Hepatocyte (in vitro differentiated cells): ENCODE measurements around the gene ITGA8.

ENCODE experiments used
- EZH2 ChIP-seq: fragments of 200-600 bp; sonication (generic); IDR thresholded peaks from 2 replicates; pipeline ENCODE4 v1.6.1; 2016; ENCODE audit warnings: antibody characterized with exemption, mild to moderate bottlenecking, borderline replicate concordance
- EZH2phosphoT487 ChIP-seq: fragments of 200-600 bp; sonication (generic); IDR thresholded peaks from one replicate; pipeline ENCODE4 v1.6.1; 2018; ENCODE audit warnings: antibody characterized with exemption, mild to moderate bottlenecking, low read depth, moderate library complexity; ENCODE audit not compliant: unreplicated experiment, severe bottlenecking
- TF ChIP-seq, protein P1 (sequence below): fragments of 200-600 bp; sonication (generic); IDR thresholded peaks from 2 replicates; pipeline ENCODE4 v1.5.1; 2016; ENCODE audit warnings: antibody characterized with exemption, mild to moderate bottlenecking; ENCODE audit not compliant: poor library complexity

GRCh38 chr10:15652117-15652516 lies 67.6 kb downstream of the ITGA8 start:
- TF ChIP-seq, protein P1, sequence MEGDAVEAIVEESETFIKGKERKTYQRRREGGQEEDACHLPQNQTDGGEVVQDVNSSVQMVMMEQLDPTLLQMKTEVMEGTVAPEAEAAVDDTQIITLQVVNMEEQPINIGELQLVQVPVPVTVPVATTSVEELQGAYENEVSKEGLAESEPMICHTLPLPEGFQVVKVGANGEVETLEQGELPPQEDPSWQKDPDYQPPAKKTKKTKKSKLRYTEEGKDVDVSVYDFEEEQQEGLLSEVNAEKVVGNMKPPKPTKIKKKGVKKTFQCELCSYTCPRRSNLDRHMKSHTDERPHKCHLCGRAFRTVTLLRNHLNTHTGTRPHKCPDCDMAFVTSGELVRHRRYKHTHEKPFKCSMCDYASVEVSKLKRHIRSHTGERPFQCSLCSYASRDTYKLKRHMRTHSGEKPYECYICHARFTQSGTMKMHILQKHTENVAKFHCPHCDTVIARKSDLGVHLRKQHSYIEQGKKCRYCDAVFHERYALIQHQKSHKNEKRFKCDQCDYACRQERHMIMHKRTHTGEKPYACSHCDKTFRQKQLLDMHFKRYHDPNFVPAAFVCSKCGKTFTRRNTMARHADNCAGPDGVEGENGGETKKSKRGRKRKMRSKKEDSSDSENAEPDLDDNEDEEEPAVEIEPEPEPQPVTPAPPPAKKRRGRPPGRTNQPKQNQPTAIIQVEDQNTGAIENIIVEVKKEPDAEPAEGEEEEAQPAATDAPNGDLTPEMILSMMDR, result no peak
- TF ChIP-seq EZH2phosphoT487 (no peak), EZH2 (no peak)
